GM19025 (cell line): ENCODE data around the gene CNST.
A peak's percentile ranks its signal among the peaks of the same experiment; 100 is the strongest.
"Not testable (repeated sequence)": the region's sequence is repeated elsewhere in the genome, so short reads cannot be mapped to it uniquely, and the experiment has no call there.

Experiments
- ATAC-seq: cut with Tn5 transposase; IDR thresholded peaks from one replicate; pipeline ENCODE4 v1.9.1; 2021; ENCODE audit warnings: mild to moderate bottlenecking, low read depth, moderate library complexity; ENCODE audit not compliant: unreplicated experiment

The CNST gene

DNA sequence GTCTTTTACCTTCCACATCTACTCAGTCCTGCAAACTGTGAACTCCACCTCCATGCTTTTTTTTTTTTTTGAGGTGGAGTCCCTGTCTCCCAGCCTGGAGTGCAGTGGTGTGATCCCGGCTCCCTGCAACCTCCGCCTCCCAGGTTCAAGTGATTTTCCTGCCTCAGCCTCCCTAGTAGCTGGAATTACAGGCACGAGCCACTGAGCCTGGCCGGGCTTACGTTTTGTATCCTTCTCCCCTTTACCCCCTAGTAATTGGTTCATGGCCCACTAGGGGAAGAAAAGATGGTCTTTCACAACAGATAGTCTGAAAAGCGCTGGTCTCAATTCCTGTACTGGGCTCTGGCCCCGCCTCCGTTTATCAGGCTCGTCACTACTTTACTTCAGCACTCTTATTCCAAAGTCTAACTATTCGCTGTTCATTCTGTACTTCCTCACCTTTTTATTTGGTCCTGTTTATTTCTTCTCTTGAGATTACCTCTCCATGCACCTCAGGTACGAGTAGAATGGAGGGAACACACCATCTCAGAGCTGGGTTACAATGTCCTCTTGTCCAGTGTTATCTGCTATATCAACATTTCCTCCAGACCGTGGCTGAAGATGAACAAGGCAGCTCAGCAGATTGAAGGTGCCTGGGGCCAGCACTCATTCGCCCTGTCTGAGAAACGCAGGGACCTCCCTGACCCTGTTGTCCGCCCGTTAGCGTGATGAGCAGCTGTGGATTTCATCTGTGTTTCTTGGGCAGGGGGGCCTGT is 16.2 kb downstream of the CNST start:
- no peak for ATAC-seq

DNA sequence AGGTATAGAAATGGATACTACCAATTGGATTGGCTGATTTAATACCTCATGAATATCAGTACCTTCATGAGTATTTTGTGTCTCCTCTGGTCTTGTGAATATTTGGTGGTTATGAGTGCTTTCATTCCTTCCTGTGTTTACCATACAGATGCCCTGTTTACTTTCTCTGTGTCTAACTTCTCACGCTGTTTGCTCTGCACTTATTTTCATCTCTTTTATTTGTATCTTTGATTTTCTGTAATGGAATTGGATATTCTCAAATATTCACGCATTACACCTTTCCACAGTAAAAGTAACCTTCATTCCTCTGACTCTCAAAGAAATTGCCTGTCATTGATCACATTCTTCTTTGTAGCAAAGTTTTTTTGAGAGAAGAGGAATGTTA is 16.8 kb downstream of the CNST start:
- no peak for ATAC-seq

GRCh38 chr1:246583448-246584185 is 17.4 kb downstream of the CNST start:
- ATAC-seq, result no peak

- no peak for ATAC-seq
Observed at GRCh38 chr1:246587032-246587431, 20.8 kb downstream of the CNST start.

- ATAC-seq, result no peak
Observed at GRCh38 chr1:246587606-246588005, 21.4 kb downstream of the CNST start.

- no peak for ATAC-seq
Observed at GRCh38 chr1:246588159-246588721, 22.0 kb downstream of the CNST start.

DNA sequence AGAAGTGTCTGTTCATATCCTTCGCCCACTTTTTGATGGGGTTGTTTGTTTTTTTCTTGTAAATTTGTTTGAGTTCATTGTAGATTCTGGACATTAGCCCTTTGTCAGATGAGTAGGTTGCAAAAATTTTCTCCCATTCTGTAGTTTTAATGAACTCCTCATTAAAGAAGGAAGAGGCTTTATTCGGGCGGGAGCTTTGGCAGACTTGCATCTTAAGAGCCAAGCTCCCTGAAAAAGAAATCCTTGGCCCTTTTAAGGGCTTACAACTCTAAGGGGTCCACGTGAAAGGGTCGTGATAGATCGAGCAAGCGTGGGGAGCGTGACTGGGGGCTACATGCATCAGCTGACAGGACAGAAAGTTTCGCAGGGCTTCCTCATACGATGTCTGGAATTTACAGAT is 23.7 kb downstream of the CNST start:
- not testable (repeated sequence) for ATAC-seq

GRCh38 chr1:246591047-246591446 is 24.8 kb downstream of the CNST start:
- peak; percentile 20 for ATAC-seq

DNA sequence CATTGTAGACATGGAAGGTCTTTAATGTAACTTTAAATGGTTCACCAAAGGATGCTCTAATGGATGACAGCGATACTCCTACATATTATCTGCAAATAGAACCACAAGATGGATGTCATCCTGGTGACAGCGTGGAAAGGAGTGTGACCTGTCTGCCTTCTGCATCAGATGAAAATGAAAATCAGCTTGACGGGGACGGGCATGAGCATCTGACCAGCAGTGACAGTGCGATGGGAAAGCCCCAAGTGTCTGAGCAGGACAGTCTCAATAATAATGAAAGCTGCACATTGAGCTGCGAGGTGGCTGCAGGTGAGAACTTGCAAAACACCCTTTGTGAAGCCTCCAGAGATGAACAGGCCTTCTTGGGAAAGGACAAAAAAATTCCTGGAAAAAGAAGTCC is 25.2 kb downstream of the CNST start:
- peak; percentile 99 for ATAC-seq

DNA sequence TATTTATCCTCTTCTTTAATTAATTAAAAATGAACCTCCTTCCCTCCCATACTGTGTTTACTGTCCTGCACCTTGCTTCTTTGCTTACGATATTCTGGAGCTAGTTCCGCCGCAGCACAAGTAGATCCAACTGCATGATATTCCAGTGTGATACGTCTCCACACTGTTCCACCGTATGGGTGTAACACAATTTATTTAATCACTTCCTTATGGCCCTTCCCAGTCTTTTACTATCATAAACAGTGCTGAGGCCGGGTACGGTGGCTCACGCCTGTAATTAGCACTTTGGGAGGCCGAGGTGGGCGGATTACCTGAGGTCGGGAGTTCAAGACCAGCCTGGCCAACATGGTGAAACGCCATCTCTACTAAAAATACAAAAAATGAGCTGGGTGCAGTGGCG is 25.7 kb downstream of the CNST start:
- ATAC-seq, result peak; percentile 9

GRCh38 chr1:246592695-246593094 is 26.4 kb downstream of the CNST start:
- no peak for ATAC-seq

DNA sequence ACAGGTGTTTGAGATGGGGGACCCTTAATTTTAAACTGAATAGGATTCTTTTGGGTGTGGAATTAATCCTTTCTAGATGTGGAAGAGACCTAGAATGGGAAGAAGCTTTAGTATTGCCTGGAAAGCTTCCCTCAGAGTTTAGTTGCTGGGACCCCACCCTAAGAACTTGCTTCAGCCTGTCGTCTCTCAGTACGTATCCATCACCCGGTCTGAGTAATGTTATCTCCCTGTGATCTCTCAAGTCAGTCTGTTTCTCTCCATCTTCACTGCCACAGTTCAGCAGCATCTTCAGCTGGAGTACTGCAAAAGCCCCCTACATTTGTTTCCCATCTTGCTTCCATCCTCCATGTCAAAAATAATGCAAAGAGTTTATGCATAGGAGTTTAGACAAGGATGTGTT is 28.9 kb downstream of the CNST start:
- no peak for ATAC-seq

DNA sequence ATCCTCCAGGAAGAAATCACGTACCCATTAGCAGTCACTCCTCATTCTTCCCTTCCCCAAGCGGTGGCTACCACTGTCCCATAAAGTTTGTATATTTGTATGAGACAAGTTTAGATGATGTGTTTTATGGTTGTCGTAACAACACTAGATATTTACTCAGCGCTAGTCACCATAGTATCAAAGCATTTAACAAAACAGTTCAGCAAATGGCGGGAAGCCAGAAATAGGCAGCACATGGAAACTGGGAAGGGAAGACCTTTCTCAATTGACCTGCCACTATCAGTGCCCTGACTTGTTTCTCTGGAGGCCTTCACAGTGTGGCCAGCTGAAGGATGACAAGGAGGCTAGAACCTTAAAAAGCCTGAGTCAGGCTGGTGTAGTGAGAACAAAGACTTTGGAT is 31.1 kb downstream of the CNST start:
- ATAC-seq, result no peak

DNA sequence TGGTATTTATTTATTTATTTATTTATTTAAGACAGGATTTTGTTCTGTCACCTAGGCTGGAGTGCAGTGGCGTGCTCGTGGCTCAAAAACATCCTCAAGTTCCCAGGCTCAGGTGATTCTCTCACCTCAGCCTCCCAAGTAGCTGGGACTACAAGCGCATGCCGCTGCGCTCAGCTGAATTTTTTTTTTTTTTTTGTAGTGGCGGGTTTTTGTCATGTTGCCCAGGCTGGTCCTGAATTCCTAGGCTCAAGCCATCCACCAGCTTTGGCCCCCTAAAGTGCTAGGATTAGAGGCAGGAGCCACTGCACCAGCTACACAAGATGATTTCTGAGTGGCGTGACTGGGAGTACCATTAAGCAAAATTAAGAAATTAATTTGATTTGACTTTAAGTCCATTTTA is 31.7 kb downstream of the CNST start:
- ATAC-seq, result no peak

DNA sequence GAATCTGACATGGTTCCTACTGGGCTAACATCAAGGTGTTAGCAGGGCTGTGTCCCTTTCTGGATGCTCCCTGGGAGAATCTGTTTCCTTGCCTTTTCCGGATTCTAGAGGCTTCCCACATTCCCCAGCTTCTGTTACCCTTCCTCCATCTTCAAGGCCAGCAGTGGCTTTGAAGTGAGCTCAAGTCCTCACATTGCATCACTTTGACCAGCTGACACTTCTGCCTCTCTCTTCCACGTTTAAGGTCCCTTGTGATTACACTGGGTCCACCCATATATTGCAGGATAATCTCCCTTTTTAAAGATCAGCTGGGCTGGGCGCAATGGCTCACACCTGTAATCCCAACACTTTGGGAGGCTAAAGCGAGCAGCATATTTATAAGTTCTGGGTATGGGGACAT is 33.1 kb downstream of the CNST start:
- ATAC-seq, result no peak

DNA sequence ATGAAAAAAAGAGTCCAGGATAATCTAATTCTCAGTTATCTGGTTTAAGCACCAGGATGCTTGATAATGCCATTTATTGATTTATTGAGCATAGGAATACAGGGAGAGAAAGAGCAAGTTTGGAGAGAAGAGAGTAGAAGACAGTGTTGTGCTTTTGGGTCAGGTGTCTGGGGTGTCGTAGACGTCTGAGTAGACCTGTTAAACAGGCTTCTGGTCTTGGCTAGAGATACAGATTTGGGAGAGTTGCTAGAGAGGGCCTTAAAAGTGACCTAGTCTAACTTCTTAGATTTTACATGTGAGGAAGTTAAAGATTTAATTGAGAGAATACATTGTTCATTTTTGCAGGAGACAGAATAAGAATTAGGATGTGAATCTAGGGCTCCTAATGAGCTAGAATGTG is 34.3 kb downstream of the CNST start:
- ATAC-seq, result no peak

DNA sequence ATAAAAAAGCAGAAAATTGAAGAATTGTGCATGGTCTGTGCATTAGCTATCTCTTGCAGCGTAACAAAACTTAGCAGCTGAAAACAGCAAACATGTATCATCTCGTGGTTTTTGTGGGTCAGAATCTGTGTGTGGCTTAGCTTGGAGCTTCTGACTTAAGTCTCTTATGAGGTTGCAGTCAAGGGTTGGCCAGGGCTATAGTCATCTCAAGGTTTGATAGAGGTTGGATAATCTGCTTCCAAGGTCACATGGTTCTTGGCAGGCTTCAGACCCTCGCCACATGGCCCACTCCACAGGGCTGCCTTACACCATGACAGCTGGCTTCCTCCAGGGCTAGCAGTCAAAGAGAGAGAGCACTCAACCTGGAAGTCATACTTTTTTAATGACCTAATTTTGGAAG is 35.9 kb downstream of the CNST start:
- ATAC-seq, result no peak

GRCh38 chr1:246605231-246605630 is 39.0 kb downstream of the CNST start:
- ATAC-seq, result not testable (repeated sequence)

- ATAC-seq, result no peak
Observed at GRCh38 chr1:246607462-246607861, 41.2 kb downstream of the CNST start.

GRCh38 chr1:246608616-246609376 is 42.5 kb downstream of the CNST start:
- no peak for ATAC-seq

GRCh38 chr1:246609632-246610031 is 43.4 kb downstream of the CNST start:
- no peak for ATAC-seq
